Measurements from ENCODE around the gene VAMP1.

VAMP1 gene

GRCh38 chr12:6438345-6438744 lies 32.1 kb downstream of the VAMP1 start (continued):
- TF ChIP-seq ZNF76 (tag by site-specific recombination; IDR thresholded peaks at IDR 0.05; ENCODE audit: borderline replicate concordance, low read depth) = no peak

GRCh38 chr12:6437586-6437985 lies 32.9 kb downstream of the VAMP1 start:
- no peak overlapping the region for H3K4me3 ChIP-seq (ENCODE audit: low read depth, low read length)
- ChIA-PET CTCF (no interaction called here), POLR2A (no interaction called here)
- H3K36me3 ChIP-seq (ENCODE audit: control insufficient read depth in 2 of 2, insufficient read depth in 1 of 2, low read length in 2 of 2) = no peaks in the 10 kb centered on the region
- no peak overlapping the region for H3K27ac ChIP-seq (ENCODE audit: extremely low read depth, low read depth, low read length)
- no peaks in the 10 kb centered on the region for H3K4me1 ChIP-seq (ENCODE audit: control insufficient read depth, insufficient read depth, low read length)
- no peaks in the 10 kb centered on the region for H3K9me3 ChIP-seq (ENCODE audit: control insufficient read depth, insufficient read depth, low read depth, low read length)
- TF ChIP-seq ZNF121 (tag by site-specific recombination; IDR thresholded peaks at IDR 0.05) = peak; percentile 78
- TF ChIP-seq SCRT1 (tag by site-specific recombination; IDR thresholded peaks at IDR 0.05; ENCODE audit: borderline replicate concordance) = 0 out of 2 replicates have a peak, but pooled peaks have one; percentile 21
- TF ChIP-seq SCRT2 (tag by site-specific recombination; IDR thresholded peaks at IDR 0.05) = peak; percentile 71
- TF ChIP-seq, protein P1, sequence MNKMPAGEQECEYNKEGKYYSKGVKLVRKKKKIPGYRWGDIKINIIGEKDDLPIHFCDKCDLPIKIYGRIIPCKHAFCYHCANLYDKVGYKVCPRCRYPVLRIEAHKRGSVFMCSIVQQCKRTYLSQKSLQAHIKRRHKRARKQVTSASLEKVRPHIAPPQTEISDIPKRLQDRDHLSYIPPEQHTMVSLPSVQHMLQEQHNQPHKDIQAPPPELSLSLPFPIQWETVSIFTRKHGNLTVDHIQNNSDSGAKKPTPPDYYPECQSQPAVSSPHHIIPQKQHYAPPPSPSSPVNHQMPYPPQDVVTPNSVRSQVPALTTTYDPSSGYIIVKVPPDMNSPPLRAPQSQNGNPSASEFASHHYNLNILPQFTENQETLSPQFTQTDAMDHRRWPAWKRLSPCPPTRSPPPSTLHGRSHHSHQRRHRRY (tag by site-specific recombination; IDR thresholded peaks at IDR 0.05) = no peak

DNA sequence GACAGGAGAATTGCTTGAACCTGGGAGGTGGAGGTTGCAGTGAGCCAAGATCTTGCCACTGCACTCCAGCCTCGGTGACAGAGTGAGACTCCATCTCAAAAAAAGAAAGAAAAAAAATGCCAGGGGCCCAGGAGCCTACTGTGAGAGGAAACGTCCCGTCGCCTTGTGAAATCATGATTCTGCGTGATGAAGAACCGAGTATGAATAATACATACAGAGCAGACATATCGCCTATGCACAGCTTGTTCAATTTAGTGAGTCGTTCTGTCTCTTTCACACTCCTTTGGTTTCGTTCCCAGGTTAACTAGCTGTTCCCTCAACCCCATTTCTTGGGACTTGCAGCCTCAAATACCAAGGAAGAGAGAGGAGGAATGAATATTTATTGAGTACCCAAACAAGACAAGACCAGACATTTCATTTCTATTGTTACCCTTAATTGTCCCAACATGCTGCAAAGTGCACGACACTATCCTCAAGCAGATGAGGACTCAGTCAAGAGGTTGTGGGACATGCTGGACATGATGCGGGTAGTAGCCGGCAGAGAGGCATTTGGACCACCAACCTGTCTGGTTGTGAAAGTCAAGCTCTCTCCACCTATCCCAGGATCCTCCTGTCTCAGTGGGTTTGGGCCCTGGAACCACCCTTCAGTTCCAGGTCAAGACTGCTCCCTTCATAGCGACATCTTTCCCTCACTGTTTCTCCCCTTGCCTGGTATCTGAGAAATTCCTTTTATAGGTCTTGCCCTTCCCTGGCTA lies 34.3 kb downstream of the VAMP1 start:
- no peak for TF ChIP-seq FEZF1 (tag by site-specific recombination; IDR thresholded peaks at IDR 0.05)
- TF ChIP-seq ZNF544 (tag by site-specific recombination; IDR thresholded peaks at IDR 0.05) = no peak
- TF ChIP-seq ZNF518A (tag by site-specific recombination; conservative IDR thresholded peaks at IDR 0.05; ENCODE audit: low read depth) = no peak
- TF ChIP-seq ZNF146 (tag by site-specific recombination; IDR thresholded peaks at IDR 0.05) = no peak
- no peak for TF ChIP-seq KLF7 (tag by site-specific recombination; IDR thresholded peaks at IDR 0.05; ENCODE audit: borderline replicate concordance)
- no peak for TF ChIP-seq ZNF335 (tag by site-specific recombination; conservative IDR thresholded peaks at IDR 0.05)
- no peak for TF ChIP-seq ZNF175 (tag by site-specific recombination; IDR thresholded peaks at IDR 0.05)
- no peak for TF ChIP-seq TRIM28 (IDR thresholded peaks at IDR 0.05; ENCODE audit: borderline replicate concordance, low read length)
- no peak for TF ChIP-seq ZNF184 (tag by site-specific recombination; IDR thresholded peaks at IDR 0.05)
- ChIA-PET CTCF (interaction anchor here (0.5 to 1.2 kb wide), 3 partner anchors 29 to 1589 kb away, joined by 3 to 4 read pairs (median 3); no protein-coding TSS in a partner anchor), POLR2A (interaction anchor here (1.1 kb wide), 1 partner anchor 17 kb away, joined by 3 read pairs; no protein-coding TSS in a partner anchor)
- H3K36me3 ChIP-seq (ENCODE audit: control insufficient read depth in 2 of 2, insufficient read depth in 1 of 2, low read length in 2 of 2) = no peaks in the 10 kb centered on the region
- H3K4me3 ChIP-seq (ENCODE audit: low read depth, low read length) = no peak overlapping the region
- H3K27ac ChIP-seq (ENCODE audit: extremely low read depth, low read depth, low read length) = no peak overlapping the region
- H3K9me3 ChIP-seq (ENCODE audit: control insufficient read depth, insufficient read depth, low read depth, low read length) = no peaks in the 10 kb centered on the region
- no peaks in the 10 kb centered on the region for H3K4me1 ChIP-seq (ENCODE audit: control insufficient read depth, insufficient read depth, low read length)
